NCI-H226 (cell line): ENCODE results near the gene LRP2.
A peak's percentile ranks its signal among the peaks of the same experiment; 100 is the strongest.

ENCODE experiments used
- DNase-seq: peaks from one replicate; pipeline ENCODE4 v3.0.0-alpha.2; 2015

LRP2 gene

GRCh38 chr2:169237286-169237685, 125.0 kb downstream of the LRP2 start:
- no peak for DNase-seq

- DNase-seq = no peak
Observed at GRCh38 chr2:169232551-169233154, 129.7 kb downstream of the LRP2 start.

- no peak for DNase-seq
Observed at GRCh38 chr2:169230204-169230603, 132.1 kb downstream of the LRP2 start.

GRCh38 chr2:169229590-169229989, 132.7 kb downstream of the LRP2 start:
- no peak for DNase-seq

GRCh38 chr2:169225906-169226305, 136.4 kb downstream of the LRP2 start:
- DNase-seq = peak; percentile 32

- DNase-seq = no peak
Observed at GRCh38 chr2:169225233-169225750, 137.0 kb downstream of the LRP2 start.

- DNase-seq = peak; percentile 32
Observed at GRCh38 chr2:169222665-169223064, 139.7 kb downstream of the LRP2 start.

GRCh38 chr2:169221745-169222369, 140.5 kb downstream of the LRP2 start:
- no peak for DNase-seq

- DNase-seq = no peak
Observed at GRCh38 chr2:169210917-169211316, 151.4 kb downstream of the LRP2 start.

GRCh38 chr2:169208026-169208425, 154.3 kb downstream of the LRP2 start:
- no peak for DNase-seq

- DNase-seq = no peak
Observed at GRCh38 chr2:169205176-169205575, 157.2 kb downstream of the LRP2 start.

- DNase-seq = no peak
Observed at GRCh38 chr2:169203952-169204351, 158.4 kb downstream of the LRP2 start.

- no peak for DNase-seq
Observed at GRCh38 chr2:169200756-169201155, 161.6 kb downstream of the LRP2 start.

GRCh38 chr2:169193618-169194017, 168.7 kb downstream of the LRP2 start:
- DNase-seq = no peak

- no peak for DNase-seq
Observed at GRCh38 chr2:169190197-169190775, 172.0 kb downstream of the LRP2 start.

GRCh38 chr2:169189132-169189531, 173.2 kb downstream of the LRP2 start:
- no peak for DNase-seq

GRCh38 chr2:169185711-169186110, 176.6 kb downstream of the LRP2 start:
- DNase-seq = no peak

GRCh38 chr2:169184074-169184473, 178.3 kb downstream of the LRP2 start:
- peak; percentile 60 for DNase-seq

- no peak for DNase-seq
Observed at GRCh38 chr2:169182573-169182972, 179.8 kb downstream of the LRP2 start.

- no peak for DNase-seq
Observed at GRCh38 chr2:169178804-169179390, 183.4 kb downstream of the LRP2 start.

GRCh38 chr2:169178364-169178763, 184.0 kb downstream of the LRP2 start:
- DNase-seq = no peak

- no peak for DNase-seq
Observed at GRCh38 chr2:169175112-169175511, 187.2 kb downstream of the LRP2 start.

GRCh38 chr2:169173876-169174275, 188.5 kb downstream of the LRP2 start:
- no peak for DNase-seq

GRCh38 chr2:169172914-169173313, 189.4 kb downstream of the LRP2 start:
- no peak for DNase-seq
